Ovary (tissue), 3 donors: ENCODE results near the gene GRID1.

Experiments
- CTCF ChIP-seq, 3 donors: fragments of 450-650 bp in 2 of 3; fragments of 200-600 bp in 1 of 3; IDR thresholded peaks; one replicate each; pipeline versions ENCODE4 v1.5.1 to v1.8.0; 2016 to 2022; ENCODE audit warnings: antibody characterized with exemption in 3 of 3, mild to moderate bottlenecking in 1 of 3
- EP300 ChIP-seq: sonication (generic); formaldehyde crosslinking; IDR thresholded peaks from one replicate; pipeline ENCODE4 v1.6.1; 2017; ENCODE audit warnings: antibody characterized with exemption
- POLR2A ChIP-seq: fragments of 450-650 bp; IDR thresholded peaks from one replicate; pipeline ENCODE4 v1.6.1; 2017; ENCODE audit warnings: antibody characterized with exemption, mild to moderate bottlenecking, moderate library complexity
- donor health status: DM: no; HTN: no; CAD: no.

GRCh38 chr10:85649461-85649860, 717.1 kb downstream of the GRID1 start:
- TF ChIP-seq CTCF (IDR thresholded peaks at IDR 0.05) (no peak), POLR2A (no peak), EP300 (no peak)
